Epithelial cell of proximal tubule (primary cell): ENCODE data around the gene SULT1C3. TPM values are rescaled to one million over a fixed set of nuclear protein-coding genes. Genes with fewer than 3 reads are reported as not detected.

ENCODE experiments used
- DNase-seq: peaks from one replicate; pipeline ENCODE4 v3.0.0-alpha.2; 2011; ENCODE audit warnings: low read depth
- H3K4me3 ChIP-seq: 2 replicates; pipeline ENCODE4 v1.5.1; 2011; ENCODE audit warnings: low read depth, mild to moderate bottlenecking, low read length
- total RNA-seq: library from RNA; depleted of rRNA; stranded (reverse); fragments of >200 nt; gene quantifications from 2 replicates; pipeline ENCODE4 v1.2.3, GENCODE V29; 2015
- TF ChIP-seq, protein P1 (sequence below): conservative IDR thresholded peaks from 2 replicates; pipeline ENCODE4 v1.5.1; 2012; ENCODE audit warnings: low read depth, mild to moderate bottlenecking, low read length

SULT1C3 gene
- total RNA-seq, 1 donor from 2014 or later = not detected

DNA sequence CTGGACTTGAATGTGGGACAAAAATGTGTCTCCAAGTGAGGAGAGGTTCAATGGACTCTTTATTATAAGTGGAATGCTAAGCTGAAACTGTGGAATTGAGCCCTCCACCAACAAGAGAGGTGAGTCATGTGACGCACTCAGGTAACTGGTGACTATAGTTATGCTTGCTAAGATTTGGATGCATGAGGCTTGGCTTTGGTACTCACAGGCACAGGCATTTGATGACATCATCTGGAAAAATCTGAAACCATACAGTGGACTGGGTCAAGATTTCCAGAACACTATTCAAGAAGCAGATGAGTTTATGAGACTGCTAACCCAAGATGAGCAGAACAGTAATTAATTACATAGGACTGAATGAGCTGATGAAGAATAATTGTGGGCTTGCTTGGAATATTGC is 15.7 kb upstream of the SULT1C3 start:
- no peak overlapping the region for H3K4me3 ChIP-seq
- TF ChIP-seq, protein P1, sequence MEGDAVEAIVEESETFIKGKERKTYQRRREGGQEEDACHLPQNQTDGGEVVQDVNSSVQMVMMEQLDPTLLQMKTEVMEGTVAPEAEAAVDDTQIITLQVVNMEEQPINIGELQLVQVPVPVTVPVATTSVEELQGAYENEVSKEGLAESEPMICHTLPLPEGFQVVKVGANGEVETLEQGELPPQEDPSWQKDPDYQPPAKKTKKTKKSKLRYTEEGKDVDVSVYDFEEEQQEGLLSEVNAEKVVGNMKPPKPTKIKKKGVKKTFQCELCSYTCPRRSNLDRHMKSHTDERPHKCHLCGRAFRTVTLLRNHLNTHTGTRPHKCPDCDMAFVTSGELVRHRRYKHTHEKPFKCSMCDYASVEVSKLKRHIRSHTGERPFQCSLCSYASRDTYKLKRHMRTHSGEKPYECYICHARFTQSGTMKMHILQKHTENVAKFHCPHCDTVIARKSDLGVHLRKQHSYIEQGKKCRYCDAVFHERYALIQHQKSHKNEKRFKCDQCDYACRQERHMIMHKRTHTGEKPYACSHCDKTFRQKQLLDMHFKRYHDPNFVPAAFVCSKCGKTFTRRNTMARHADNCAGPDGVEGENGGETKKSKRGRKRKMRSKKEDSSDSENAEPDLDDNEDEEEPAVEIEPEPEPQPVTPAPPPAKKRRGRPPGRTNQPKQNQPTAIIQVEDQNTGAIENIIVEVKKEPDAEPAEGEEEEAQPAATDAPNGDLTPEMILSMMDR = no peak
- DNase-seq = no peak

DNA sequence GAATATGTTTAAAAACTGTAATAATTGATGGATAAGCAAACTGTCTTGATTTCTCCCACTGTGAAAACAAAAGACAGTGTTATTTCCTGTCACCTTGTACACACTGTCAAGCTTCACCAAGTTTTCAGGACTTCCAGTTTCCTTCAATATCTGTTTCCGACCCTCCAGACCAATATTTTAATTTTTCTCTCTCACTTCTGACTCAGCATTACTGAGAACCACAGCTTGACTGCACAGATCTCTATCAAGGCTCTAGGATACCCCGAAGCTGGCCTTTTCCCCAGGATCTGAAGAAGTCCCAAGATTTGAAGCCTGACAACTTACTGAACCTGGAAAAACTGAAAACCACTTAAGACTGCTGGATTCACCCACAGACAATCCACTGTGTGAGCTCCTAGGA is 13.2 kb upstream of the SULT1C3 start:
- TF ChIP-seq, protein P1 = no peak
- DNase-seq = no peak
- no peak overlapping the region for H3K4me3 ChIP-seq

DNA sequence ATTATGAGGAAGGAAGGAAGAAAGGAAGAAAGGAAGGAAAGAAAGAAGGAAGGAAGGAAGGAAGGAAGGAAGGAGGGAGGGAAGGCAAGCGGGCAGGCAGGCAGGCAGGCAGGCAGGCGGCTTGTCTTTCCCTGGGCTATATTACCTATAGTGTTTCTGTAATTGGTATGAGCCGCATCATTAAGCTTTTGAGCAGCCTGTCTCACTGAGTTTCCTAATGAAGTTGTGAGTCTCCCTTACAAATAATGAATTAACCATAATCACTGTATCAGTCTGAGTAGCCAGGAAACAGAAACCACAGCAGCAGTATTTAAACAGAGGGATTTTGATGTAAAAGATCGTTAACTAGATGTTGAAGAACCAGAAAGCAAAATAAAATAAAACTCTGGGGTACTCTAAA is 11.8 kb upstream of the SULT1C3 start:
- no peak overlapping the region for H3K4me3 ChIP-seq
- no peak for DNase-seq
- TF ChIP-seq, protein P1 = no peak

DNA sequence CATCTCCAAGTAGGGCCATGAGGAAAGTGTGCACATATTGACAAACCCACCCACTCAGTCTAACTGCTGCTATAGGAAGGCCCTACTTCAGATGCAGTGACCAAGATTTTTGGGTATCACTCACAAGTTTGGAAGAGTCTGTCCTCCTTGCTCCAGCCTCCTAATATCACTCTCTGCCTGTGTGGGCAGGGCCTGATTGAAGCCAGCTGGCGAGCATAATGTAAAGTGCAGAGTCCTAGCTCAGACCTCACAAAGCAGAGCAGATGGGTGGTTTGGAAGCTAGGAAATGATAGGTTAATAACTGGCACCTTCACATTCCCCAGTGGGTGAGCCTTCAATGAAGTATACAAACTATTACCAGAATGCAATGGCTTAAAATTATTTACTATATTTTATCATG is 11.2 kb upstream of the SULT1C3 start:
- DNase-seq = no peak
- TF ChIP-seq, protein P1 = no peak
- no peak overlapping the region for H3K4me3 ChIP-seq

DNA sequence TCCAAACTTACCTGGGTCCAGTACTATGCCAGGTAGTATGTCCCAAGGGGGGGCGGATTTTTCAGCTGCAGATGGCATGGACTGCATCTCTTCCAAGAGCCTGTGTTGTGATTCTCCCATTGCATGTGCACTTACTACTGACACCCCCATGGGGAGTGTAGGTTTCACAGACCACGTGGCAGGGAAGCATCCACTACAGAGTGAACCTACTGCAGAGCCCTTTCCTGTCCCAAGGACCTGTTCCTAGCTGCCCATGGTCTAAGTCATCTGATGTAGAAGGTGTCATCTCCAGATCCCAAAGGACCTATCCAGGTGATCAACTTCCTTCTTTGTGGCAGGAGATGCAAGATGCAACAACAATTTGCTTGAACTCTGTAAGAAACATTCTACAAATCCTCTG is 9.9 kb upstream of the SULT1C3 start:
- DNase-seq = no peak
- H3K4me3 ChIP-seq = no peak overlapping the region
- TF ChIP-seq, protein P1 = no peak

DNA sequence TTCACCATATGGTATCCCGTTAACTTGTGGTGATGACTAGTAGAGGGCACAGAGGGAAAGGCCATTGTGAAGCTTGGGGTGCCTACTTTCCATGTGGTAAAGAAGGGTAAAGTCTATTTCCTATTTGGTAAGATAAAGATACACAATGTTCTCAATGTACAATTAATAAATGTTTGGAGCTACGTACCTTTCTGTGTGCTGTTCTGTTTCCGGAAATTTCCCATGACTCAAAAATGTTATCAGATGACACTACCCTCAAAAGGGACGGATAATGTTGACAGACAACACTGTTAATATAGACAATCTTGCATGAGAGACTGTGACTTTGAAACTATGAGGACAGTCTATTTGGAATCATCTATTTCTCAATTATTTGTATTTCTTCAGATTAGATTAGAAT is 4.2 kb upstream of the SULT1C3 start:
- no peak overlapping the region for H3K4me3 ChIP-seq
- no peak for DNase-seq
- TF ChIP-seq, protein P1 = no peak

DNA sequence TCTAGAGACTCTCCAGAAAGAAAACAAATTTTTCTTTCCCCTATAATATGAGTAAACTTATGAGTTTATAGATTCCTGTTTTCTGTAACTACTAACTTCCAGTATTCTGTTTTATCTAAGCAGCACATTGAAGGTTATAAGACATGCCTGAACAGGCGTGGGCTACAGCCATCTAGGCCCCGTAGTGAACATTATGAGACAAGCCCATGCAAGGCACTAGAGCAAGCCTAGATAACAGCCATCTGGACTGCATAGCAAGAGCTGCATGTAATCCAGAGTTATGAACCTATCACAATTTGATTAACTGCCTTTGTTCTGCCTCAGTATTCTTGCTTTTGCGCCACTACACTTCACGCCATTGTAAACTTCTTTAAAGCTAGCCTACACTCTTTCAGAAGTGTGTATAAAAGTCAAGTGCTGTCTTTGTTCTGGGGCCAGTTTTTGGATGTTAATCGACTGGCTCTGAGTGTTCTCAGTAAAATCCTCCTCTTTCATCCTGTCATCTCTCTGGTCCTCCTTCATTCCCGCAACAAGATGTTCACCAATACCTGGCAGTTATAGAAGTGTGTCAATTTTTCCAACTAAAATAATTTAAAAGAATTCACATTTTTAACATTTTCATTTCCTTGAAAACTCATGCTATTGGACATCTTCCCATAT is 3.0 kb upstream of the SULT1C3 start:
- no peak for DNase-seq
- H3K4me3 ChIP-seq = no peak overlapping the region
- TF ChIP-seq, protein P1 = no peak
